ENCODE results near the gene KRTAP12-3.
"Not testable (repeated sequence)": the region's sequence is repeated elsewhere in the genome, so short reads cannot be mapped to it uniquely, and the experiment has no call there.

The KRTAP12-3 gene

GRCh38 chr21:44636209-44637017 is 21.3 kb upstream of the KRTAP12-3 start:
- Histone ChIP-seq H3K36me3 (ENCODE audit: insufficient read depth, low read length) (no peaks in the 10 kb centered on the region), H4K20me1 (ENCODE audit: insufficient read depth, low read length) (no peaks in the 10 kb centered on the region), H3K4me1 (ENCODE audit: insufficient read depth, low read length) (no peaks in the 10 kb centered on the region), H3K79me2 (ENCODE audit: insufficient read depth, low read length) (no peaks in the 10 kb centered on the region), H3K9me3 (ENCODE audit: insufficient read depth, low read length, severe bottlenecking) (no peaks in the 10 kb centered on the region), H3K4me2 (ENCODE audit: insufficient read depth, low read length) (no peak overlapping the region), H2AFZ (ENCODE audit: low read depth, low read length) (no peak overlapping the region), H3K9ac (ENCODE audit: low read depth, low read length) (no peak overlapping the region), H3K27ac (ENCODE audit: low read length) (no peak overlapping the region), H3K27me3 (ENCODE audit: insufficient read depth, low read length, poor library complexity) (no peaks in the 10 kb centered on the region), H3K4me3 (ENCODE audit: low read depth in 1 of 2, low read length in 2 of 2) (no peak overlapping the region)
- no peak for TF ChIP-seq EZH2 (IDR thresholded peaks at IDR 0.05; ENCODE audit: borderline replicate concordance, low read depth, low read length, severe bottlenecking)
- TF ChIP-seq CTCF (IDR thresholded peaks at IDR 0.05; ENCODE audit: borderline replicate concordance, extremely low read depth, low read length, poor library complexity, severe bottlenecking) = no peak
- DNase-seq (no peak), ATAC-seq (ENCODE audit: insufficient read depth, low read depth) (no peak)

GRCh38 chr21:44637018-44637850 is 20.5 kb upstream of the KRTAP12-3 start, which contains the start of gene KRTAP10-10:
Gene KRTAP10-10 (plus strand): TSS chr21:44637356. CDS start chr21:44637418, 62 bp downstream.
- ATAC-seq (ENCODE audit: insufficient read depth, low read depth) (no peak), DNase-seq (no peak)
- Histone ChIP-seq H3K79me2 (ENCODE audit: insufficient read depth, low read length) (no peaks in the 10 kb centered on the region), H3K36me3 (ENCODE audit: insufficient read depth, low read length) (no peaks in the 10 kb centered on the region), H3K9me3 (ENCODE audit: insufficient read depth, low read length, severe bottlenecking) (no peaks in the 10 kb centered on the region), H4K20me1 (ENCODE audit: insufficient read depth, low read length) (no peaks in the 10 kb centered on the region), H3K4me2 (ENCODE audit: insufficient read depth, low read length) (no peak within 1 kb of the TSS), H3K4me3 (ENCODE audit: low read depth in 1 of 2, low read length in 2 of 2) (no peak within 1 kb of the TSS), H2AFZ (ENCODE audit: low read depth, low read length) (no peak within 1 kb of the TSS), H3K9ac (ENCODE audit: low read depth, low read length) (no peak within 1 kb of the TSS), H3K4me1 (ENCODE audit: insufficient read depth, low read length) (no peaks in the 10 kb centered on the region), H3K27ac (ENCODE audit: low read length) (no peak within 1 kb of the TSS), H3K27me3 (ENCODE audit: insufficient read depth, low read length, poor library complexity) (no peaks in the 10 kb centered on the region)
- TF ChIP-seq EZH2 (IDR thresholded peaks at IDR 0.05; ENCODE audit: borderline replicate concordance, low read depth, low read length, severe bottlenecking) (no peak), CTCF (IDR thresholded peaks at IDR 0.05; ENCODE audit: borderline replicate concordance, extremely low read depth, low read length, poor library complexity, severe bottlenecking) (no peak)

GRCh38 chr21:44637851-44638348 is 19.8 kb upstream of the KRTAP12-3 start:
- H4K20me1 ChIP-seq (ENCODE audit: insufficient read depth, low read length); H3K4me2 ChIP-seq (ENCODE audit: insufficient read depth, low read length): not testable (repeated sequence)

GRCh38 chr21:44638506-44639330 is 19.0 kb upstream of the KRTAP12-3 start:
- H2AFZ ChIP-seq (ENCODE audit: low read depth, low read length); H4K20me1 ChIP-seq (ENCODE audit: insufficient read depth, low read length); DNase-seq; H3K36me3 ChIP-seq (ENCODE audit: insufficient read depth, low read length); H3K4me3 ChIP-seq (ENCODE audit: low read depth in 1 of 2, low read length in 2 of 2); H3K9ac ChIP-seq (ENCODE audit: low read depth, low read length); H3K79me2 ChIP-seq (ENCODE audit: insufficient read depth, low read length); H3K9me3 ChIP-seq (ENCODE audit: insufficient read depth, low read length, severe bottlenecking); H3K27me3 ChIP-seq (ENCODE audit: insufficient read depth, low read length, poor library complexity); H3K4me2 ChIP-seq (ENCODE audit: insufficient read depth, low read length); H3K27ac ChIP-seq (ENCODE audit: low read length); ATAC-seq (ENCODE audit: insufficient read depth, low read depth); H3K4me1 ChIP-seq (ENCODE audit: insufficient read depth, low read length): not testable (repeated sequence)

More at GRCh38 chr21:44637851-44638348, 19.8 kb upstream of the KRTAP12-3 start:
- DNase-seq; H3K9me3 ChIP-seq (ENCODE audit: insufficient read depth, low read length, severe bottlenecking); H3K36me3 ChIP-seq (ENCODE audit: insufficient read depth, low read length); ATAC-seq (ENCODE audit: insufficient read depth, low read depth); H3K27me3 ChIP-seq (ENCODE audit: insufficient read depth, low read length, poor library complexity); H3K27ac ChIP-seq (ENCODE audit: low read length); H3K9ac ChIP-seq (ENCODE audit: low read depth, low read length); H3K4me1 ChIP-seq (ENCODE audit: insufficient read depth, low read length); H2AFZ ChIP-seq (ENCODE audit: low read depth, low read length); H3K4me3 ChIP-seq (ENCODE audit: low read depth in 1 of 2, low read length in 2 of 2); H3K79me2 ChIP-seq (ENCODE audit: insufficient read depth, low read length): not testable (repeated sequence)

Data from DND-41 (cell line).